Activated CD4-positive, alpha-beta T cell treated with anti-CD3 and anti-CD28 coated beads, Interleukin-2, amount 10 ng/mL, durations not matched to agents 24 days and 14 days (primary cell): ENCODE measurements around the gene TGFBR2. TPM values are rescaled to one million over a fixed set of nuclear protein-coding genes. Genes with fewer than 3 reads are reported as not detected.

Experiments
- DNase-seq: peaks from one replicate; pipeline ENCODE4 v3.0.0; 2022
- H3K27ac Mint-ChIP-seq: one replicate; pipeline ENCODE4 v1.8.0; 2022; ENCODE audit warnings: mild to moderate bottlenecking, mixed read lengths
- H3K27me3 Mint-ChIP-seq: one replicate; pipeline ENCODE4 v1.8.0; 2022; ENCODE audit warnings: mixed read lengths
- H3K36me3 Mint-ChIP-seq: one replicate; pipeline ENCODE4 v1.8.0; 2022; ENCODE audit warnings: low read depth, mild to moderate bottlenecking, mixed read lengths
- H3K4me1 Mint-ChIP-seq: one replicate; pipeline ENCODE4 v1.8.0; 2021; ENCODE audit warnings: mixed read lengths
- H3K4me3 Mint-ChIP-seq: one replicate; pipeline ENCODE4 v1.8.0; 2022; ENCODE audit warnings: mild to moderate bottlenecking, moderate library complexity, mixed read lengths
- H3K9me3 Mint-ChIP-seq: one replicate; pipeline ENCODE4 v1.8.0; 2021; ENCODE audit warnings: mixed read lengths
- intact Hi-C: fragments of 100-400 bp; cut with micrococcal nuclease; formaldehyde crosslinking; loops from one replicate; pipeline ENCODE4 v1.15.1; 2023
- total RNA-seq: library from RNA; stranded (reverse); gene quantifications from 2 replicates; pipeline ENCODE4 v1.2.3, GENCODE V29; 2022

TGFBR2 gene
- total RNA-seq, 1 donor from 2014 or later = 47.6 TPM

GRCh38 chr3:30696403-30696819, 90.0 kb downstream of the TGFBR2 start:
- Mint-ChIP-seq H3K36me3 (peaks cover 73% of the 10 kb centered on the region), H3K4me3 (no peak overlapping the region), H3K27me3 (no peaks in the 10 kb centered on the region), H3K9me3 (no peaks in the 10 kb centered on the region), H3K27ac (no peak overlapping the region), H3K4me1 (peaks cover 16% of the 10 kb centered on the region)
- no peak for DNase-seq
- intact Hi-C loops = loop anchor here (10.0 kb wide), 1 partner anchor 682 kb away; no protein-coding TSS in a partner anchor

GRCh38 chr3:30696896-30697295, 90.5 kb downstream of the TGFBR2 start:
- intact Hi-C loops = loop anchor here (10.0 kb wide), 1 partner anchor 682 kb away; no protein-coding TSS in a partner anchor
- no peak for DNase-seq
- Mint-ChIP-seq H3K27ac (no peak overlapping the region), H3K4me1 (peaks cover 14% of the 10 kb centered on the region), H3K4me3 (no peak overlapping the region), H3K36me3 (peaks cover 74% of the 10 kb centered on the region), H3K9me3 (peaks cover under 1% of the 10 kb centered on the region), H3K27me3 (no peaks in the 10 kb centered on the region)

- Mint-ChIP-seq H3K4me1 (peaks cover 2% of the 10 kb centered on the region), H3K27ac (no peak overlapping the region)
These were observed 92.1 kb downstream of the TGFBR2 start for GRCh38 chr3:30698549-30698948.

GRCh38 chr3:30699927-30700326, 93.5 kb downstream of the TGFBR2 start:
- Mint-ChIP-seq H3K4me3 (no peak overlapping the region), H3K27ac (no peak overlapping the region), H3K4me1 (peaks cover 2% of the 10 kb centered on the region), H3K9me3 (peaks cover 3% of the 10 kb centered on the region), H3K36me3 (peaks cover 63% of the 10 kb centered on the region), H3K27me3 (no peaks in the 10 kb centered on the region)
- intact Hi-C loops = loop anchor here (10.0 kb wide), 1 partner anchor 685 kb away; no protein-coding TSS in a partner anchor
- no peak for DNase-seq

More at GRCh38 chr3:30698549-30698948, 92.1 kb downstream of the TGFBR2 start:
- DNase-seq = no peak
- Mint-ChIP-seq H3K36me3 (peaks cover 72% of the 10 kb centered on the region), H3K27me3 (no peaks in the 10 kb centered on the region), H3K4me3 (no peak overlapping the region), H3K9me3 (peaks cover 3% of the 10 kb centered on the region)
- intact Hi-C loops = loop anchor here (10.0 kb wide), 1 partner anchor 684 kb away; no protein-coding TSS in a partner anchor

GRCh38 chr3:30700702-30701321, 94.4 kb downstream of the TGFBR2 start:
- H3K9me3 Mint-ChIP-seq = peaks cover 5% of the 10 kb centered on the region
- H3K36me3 Mint-ChIP-seq = peaks cover 63% of the 10 kb centered on the region
- peak overlapping the region; percentile 21 for H3K27ac Mint-ChIP-seq

GRCh38 chr3:30702038-30702827, 95.8 kb downstream of the TGFBR2 start:
- no peak for DNase-seq
- Mint-ChIP-seq H3K9me3 (peaks cover 9% of the 10 kb centered on the region), H3K36me3 (peaks cover 59% of the 10 kb centered on the region), H3K27ac (no peak overlapping the region), H3K27me3 (no peaks in the 10 kb centered on the region), H3K4me3 (no peak overlapping the region), H3K4me1 (peaks cover 2% of the 10 kb centered on the region)
- intact Hi-C loops = no loop called here

More at GRCh38 chr3:30700702-30701321, 94.4 kb downstream of the TGFBR2 start:
- DNase-seq = no peak
- intact Hi-C loops = no loop called here
- Mint-ChIP-seq H3K4me1 (peaks cover 2% of the 10 kb centered on the region), H3K4me3 (no peak overlapping the region), H3K27me3 (no peaks in the 10 kb centered on the region)

- H3K27me3 Mint-ChIP-seq = no peaks in the 10 kb centered on the region
- DNase-seq = no peak
- H3K9me3 Mint-ChIP-seq = peaks cover 9% of the 10 kb centered on the region
- peaks cover 54% of the 10 kb centered on the region for H3K36me3 Mint-ChIP-seq
- intact Hi-C loops = no loop called here
- no peaks in the 10 kb centered on the region for H3K4me1 Mint-ChIP-seq
- no peak overlapping the region for H3K27ac Mint-ChIP-seq
- H3K4me3 Mint-ChIP-seq = no peak overlapping the region
These were observed 96.5 kb downstream of the TGFBR2 start for GRCh38 chr3:30702828-30703397.

- no peaks in the 10 kb centered on the region for H3K27me3 Mint-ChIP-seq
- H3K4me3 Mint-ChIP-seq = no peak overlapping the region
- H3K36me3 Mint-ChIP-seq = peaks cover 39% of the 10 kb centered on the region
- DNase-seq = no peak
- H3K27ac Mint-ChIP-seq = no peak overlapping the region
- intact Hi-C loops = no loop called here
- peaks cover 4% of the 10 kb centered on the region for H3K4me1 Mint-ChIP-seq
- H3K9me3 Mint-ChIP-seq = peaks cover 9% of the 10 kb centered on the region
These were observed 98.8 kb downstream of the TGFBR2 start for GRCh38 chr3:30704931-30705890.

GRCh38 chr3:30707825-30708224, 101.4 kb downstream of the TGFBR2 start:
- H3K36me3 Mint-ChIP-seq = peaks cover 22% of the 10 kb centered on the region
- DNase-seq = no peak
- H3K27ac Mint-ChIP-seq = no peak overlapping the region
- intact Hi-C loops = no loop called here
- H3K4me3 Mint-ChIP-seq = no peak overlapping the region
- H3K27me3 Mint-ChIP-seq = no peaks in the 10 kb centered on the region
- peaks cover 5% of the 10 kb centered on the region for H3K9me3 Mint-ChIP-seq
- H3K4me1 Mint-ChIP-seq = peaks cover 4% of the 10 kb centered on the region

GRCh38 chr3:30708472-30708871, 102.1 kb downstream of the TGFBR2 start:
- peaks cover 4% of the 10 kb centered on the region for H3K4me1 Mint-ChIP-seq
- H3K36me3 Mint-ChIP-seq = peaks cover 16% of the 10 kb centered on the region
- no peak overlapping the region for H3K27ac Mint-ChIP-seq
- DNase-seq = no peak
- no peaks in the 10 kb centered on the region for H3K27me3 Mint-ChIP-seq
- H3K9me3 Mint-ChIP-seq = peaks cover 5% of the 10 kb centered on the region
- intact Hi-C loops = no loop called here
- H3K4me3 Mint-ChIP-seq = no peak overlapping the region

GRCh38 chr3:30710017-30710416, 103.6 kb downstream of the TGFBR2 start:
- peaks cover 12% of the 10 kb centered on the region for H3K36me3 Mint-ChIP-seq
- peaks cover 5% of the 10 kb centered on the region for H3K9me3 Mint-ChIP-seq
- no peak overlapping the region for H3K4me3 Mint-ChIP-seq
- DNase-seq = no peak
- H3K4me1 Mint-ChIP-seq = peaks cover 4% of the 10 kb centered on the region
- no peak overlapping the region for H3K27ac Mint-ChIP-seq
- intact Hi-C loops = no loop called here
- H3K27me3 Mint-ChIP-seq = no peaks in the 10 kb centered on the region

GRCh38 chr3:30711151-30711550, 104.8 kb downstream of the TGFBR2 start:
- no peak for DNase-seq
- intact Hi-C loops = no loop called here
- H3K27ac Mint-ChIP-seq = no peak overlapping the region
- peaks cover under 1% of the 10 kb centered on the region for H3K9me3 Mint-ChIP-seq
- no peaks in the 10 kb centered on the region for H3K27me3 Mint-ChIP-seq
- peaks cover 2% of the 10 kb centered on the region for H3K36me3 Mint-ChIP-seq
- peaks cover 4% of the 10 kb centered on the region for H3K4me1 Mint-ChIP-seq
- no peak overlapping the region for H3K4me3 Mint-ChIP-seq

- Mint-ChIP-seq H3K4me1 (peaks cover 4% of the 10 kb centered on the region), H3K36me3 (peaks cover 2% of the 10 kb centered on the region), H3K27me3 (no peaks in the 10 kb centered on the region), H3K27ac (no peak overlapping the region), H3K4me3 (no peak overlapping the region), H3K9me3 (no peaks in the 10 kb centered on the region)
- intact Hi-C loops = no loop called here
- no peak for DNase-seq
These were observed 105.5 kb downstream of the TGFBR2 start for GRCh38 chr3:30711867-30712266.
